Neural progenitor cell (in vitro differentiated cells): ENCODE data around the gene ZNF99. TPM values are rescaled to one million over a fixed set of nuclear protein-coding genes. Genes with fewer than 3 reads are reported as not detected.

Experiments
- DNase-seq: peaks from one replicate; pipeline ENCODE4 v3.0.0-alpha.2; 2016; ENCODE audit warnings: low spot score
- H2AFZ ChIP-seq: fragments of 200-600 bp; sonication (generic); replicated peaks from 2 replicates; pipeline ENCODE4 v1.6.1; 2016; ENCODE audit warnings: antibody characterized with exemption
- H3F3A ChIP-seq: fragments of 200-600 bp; sonication (generic); 2 replicates; pipeline ENCODE4 v1.6.1; 2016; ENCODE audit warnings: antibody characterized with exemption, low read depth
- H3K27ac ChIP-seq: fragments of 200-600 bp; sonication (generic); 2 replicates; pipeline ENCODE4 v1.5.1; 2016; ENCODE audit warnings: mild to moderate bottlenecking
- H3K27me3 ChIP-seq: fragments of 200-600 bp; sonication (generic); 2 replicates; pipeline ENCODE4 v1.6.1; 2016; ENCODE audit warnings: mild to moderate bottlenecking, moderate library complexity
- H3K36me3 ChIP-seq: fragments of 200-600 bp; sonication (generic); 2 replicates; pipeline ENCODE4 v1.5.1; 2016
- H3K4me1 ChIP-seq: fragments of 200-600 bp; sonication (generic); 2 replicates; pipeline ENCODE4 v1.6.1; 2016; ENCODE audit warnings: mixed run types
- H3K4me2 ChIP-seq: fragments of 200-600 bp; sonication (generic); 2 replicates; pipeline ENCODE4 v1.6.1; 2016
- H3K4me3 ChIP-seq: fragments of 200-600 bp; sonication (generic); 2 replicates; pipeline ENCODE4 v1.5.1; 2016
- H3K79me2 ChIP-seq: fragments of 200-600 bp; sonication (generic); 2 replicates; pipeline ENCODE4 v1.6.1; 2016; ENCODE audit warnings: low read depth
- H3K9ac ChIP-seq: fragments of 200-600 bp; sonication (generic); 2 replicates; pipeline ENCODE4 v1.6.1; 2016
- H3K9me3 ChIP-seq: fragments of 200-600 bp; sonication (generic); 2 replicates; pipeline ENCODE4 v1.5.1; 2016; ENCODE audit warnings: low read depth
- H4K20me1 ChIP-seq: fragments of 200-600 bp; sonication (generic); 2 replicates; pipeline ENCODE4 v1.6.1; 2016; ENCODE audit warnings: low read depth
- H3K27ac Mint-ChIP-seq: 3 replicates; pipeline ENCODE4 v1.8.0; 2021; ENCODE audit warnings: mixed read lengths
- H3K27me3 Mint-ChIP-seq: 2 replicates; pipeline ENCODE4 v1.8.0; 2022; ENCODE audit warnings: low read depth, mild to moderate bottlenecking, inconsistent platforms, moderate library complexity, mixed read lengths; ENCODE audit not compliant: insufficient read depth
- H3K36me3 Mint-ChIP-seq: 3 replicates; pipeline ENCODE4 v1.8.0; 2021; ENCODE audit warnings: mixed read lengths
- H3K4me1 Mint-ChIP-seq: 3 replicates; pipeline ENCODE4 v1.8.0; 2021; ENCODE audit warnings: mixed read lengths
- H3K4me3 Mint-ChIP-seq: 3 replicates; pipeline ENCODE4 v1.8.0; 2021; ENCODE audit warnings: mild to moderate bottlenecking, moderate library complexity, mixed read lengths
- H3K9me3 Mint-ChIP-seq: 3 replicates; pipeline ENCODE4 v1.8.0; 2020; ENCODE audit warnings: mixed read lengths
- EZH2 ChIP-seq: fragments of 200-600 bp; sonication (generic); IDR thresholded peaks from 2 replicates; pipeline ENCODE4 v1.6.1; 2017; ENCODE audit warnings: antibody characterized with exemption, mild to moderate bottlenecking, moderate library complexity
- EZH2phosphoT487 ChIP-seq: fragments of 200-600 bp; sonication (generic); IDR thresholded peaks from 2 replicates; pipeline ENCODE4 v1.6.1; 2017; ENCODE audit warnings: antibody characterized with exemption
- total RNA-seq: library from RNA; depleted of rRNA; stranded (reverse); fragments of >200 nt; gene quantifications from 2 replicates; pipeline ENCODE4 v1.2.3, GENCODE V29; 2015; ENCODE audit warnings: low replicate concordance
- TF ChIP-seq, protein P1 (sequence below): fragments of 200-600 bp; sonication (generic); IDR thresholded peaks from 2 replicates; pipeline ENCODE4 v1.5.1; 2017; ENCODE audit warnings: antibody characterized with exemption, mild to moderate bottlenecking

Gene ZNF99
- total RNA-seq = not detected in 2 replicates

GRCh38 chr19:22783651-22784410 is at the start of gene ZNF99:
Gene ZNF99 (minus strand): TSS chr19:22784151. CDS start chr19:22784016, 135 bp downstream.
- no peaks in the 10 kb centered on the region for H4K20me1 ChIP-seq
- Mint-ChIP-seq H3K27me3 (no peaks in the 10 kb centered on the region), H3K36me3 (peaks cover 2% of the 10 kb centered on the region), H3K9me3 (peaks cover 38% of the 10 kb centered on the region), H3K4me3 (no peak within 1 kb of the TSS), H3K27ac (no peak within 1 kb of the TSS), H3K4me1 (no peaks in the 10 kb centered on the region)
- no peak within 1 kb of the TSS for H2AFZ ChIP-seq
- no peaks in the 10 kb centered on the region for H3F3A ChIP-seq
- no peaks in the 10 kb centered on the region for H3K4me1 ChIP-seq
- no peak within 1 kb of the TSS for H3K9ac ChIP-seq
- H3K79me2 ChIP-seq = no peaks in the 10 kb centered on the region
- no peak within 1 kb of the TSS for H3K4me2 ChIP-seq
- H3K36me3 ChIP-seq = no peaks in the 10 kb centered on the region
- H3K9me3 ChIP-seq = peaks cover 22% of the 10 kb centered on the region
- no peak within 1 kb of the TSS for H3K27ac ChIP-seq
- DNase-seq = no peak
- H3K4me3 ChIP-seq = no peak within 1 kb of the TSS
- TF ChIP-seq, protein P1, sequence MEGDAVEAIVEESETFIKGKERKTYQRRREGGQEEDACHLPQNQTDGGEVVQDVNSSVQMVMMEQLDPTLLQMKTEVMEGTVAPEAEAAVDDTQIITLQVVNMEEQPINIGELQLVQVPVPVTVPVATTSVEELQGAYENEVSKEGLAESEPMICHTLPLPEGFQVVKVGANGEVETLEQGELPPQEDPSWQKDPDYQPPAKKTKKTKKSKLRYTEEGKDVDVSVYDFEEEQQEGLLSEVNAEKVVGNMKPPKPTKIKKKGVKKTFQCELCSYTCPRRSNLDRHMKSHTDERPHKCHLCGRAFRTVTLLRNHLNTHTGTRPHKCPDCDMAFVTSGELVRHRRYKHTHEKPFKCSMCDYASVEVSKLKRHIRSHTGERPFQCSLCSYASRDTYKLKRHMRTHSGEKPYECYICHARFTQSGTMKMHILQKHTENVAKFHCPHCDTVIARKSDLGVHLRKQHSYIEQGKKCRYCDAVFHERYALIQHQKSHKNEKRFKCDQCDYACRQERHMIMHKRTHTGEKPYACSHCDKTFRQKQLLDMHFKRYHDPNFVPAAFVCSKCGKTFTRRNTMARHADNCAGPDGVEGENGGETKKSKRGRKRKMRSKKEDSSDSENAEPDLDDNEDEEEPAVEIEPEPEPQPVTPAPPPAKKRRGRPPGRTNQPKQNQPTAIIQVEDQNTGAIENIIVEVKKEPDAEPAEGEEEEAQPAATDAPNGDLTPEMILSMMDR = no peak
- no peak for TF ChIP-seq EZH2
- no peak for TF ChIP-seq EZH2phosphoT487
- no peaks in the 10 kb centered on the region for H3K27me3 ChIP-seq

DNA sequence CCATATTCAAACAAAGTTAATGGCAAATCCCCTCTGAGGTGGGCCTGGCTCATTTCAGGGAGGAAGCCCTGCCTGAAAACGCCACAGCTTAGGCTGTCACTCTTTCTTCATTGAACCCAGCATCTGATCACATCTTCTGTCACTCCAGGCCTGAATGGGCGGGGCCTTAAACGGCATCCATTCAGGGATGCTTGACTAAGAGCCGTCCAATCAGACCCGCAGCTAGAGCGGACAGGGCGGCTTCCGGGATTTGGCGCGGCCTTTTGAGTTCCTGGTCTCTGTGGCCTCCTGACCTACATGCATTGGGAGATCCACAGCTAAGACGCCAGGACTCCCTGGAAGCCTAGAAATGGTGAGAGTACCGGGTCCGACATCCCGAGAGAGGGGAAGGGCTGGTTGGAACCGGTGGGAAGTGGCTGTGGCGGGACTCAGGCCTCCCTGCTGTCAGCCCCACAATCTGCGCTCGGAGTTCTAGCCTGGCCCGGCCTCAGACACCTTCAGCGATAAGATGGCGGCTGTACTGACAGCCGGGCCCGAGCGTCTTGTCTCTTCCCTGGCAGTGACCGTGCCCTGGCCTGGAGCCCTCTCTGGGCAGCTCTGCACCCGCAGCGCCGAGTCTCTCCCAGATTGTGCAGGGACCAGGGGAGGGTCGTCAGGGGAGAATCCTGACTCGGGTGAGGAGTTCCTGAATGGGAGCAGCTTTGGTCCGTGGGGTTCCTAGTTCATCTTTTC is 48.2 kb upstream of the ZNF99 start, which contains the start of gene ZNF723:
Gene ZNF723, plus strand, starts transcription at position 261 of the 732 bp plus-strand sequence. Its CDS starts 89 bp downstream, at position 350.
- H3F3A ChIP-seq = no peaks in the 10 kb centered on the region
- H3K4me3 ChIP-seq = no peak within 1 kb of the TSS
- TF ChIP-seq EZH2phosphoT487 = no peak
- TF ChIP-seq EZH2 = no peak
- TF ChIP-seq, protein P1 = no peak
- no peaks in the 10 kb centered on the region for H3K4me1 Mint-ChIP-seq
- no peaks in the 10 kb centered on the region for H3K79me2 ChIP-seq
- H3K27me3 ChIP-seq = no peaks in the 10 kb centered on the region
- H3K27me3 Mint-ChIP-seq = peaks cover 8% of the 10 kb centered on the region
- no peak within 1 kb of the TSS for H3K27ac Mint-ChIP-seq
- no peak within 1 kb of the TSS for H3K4me2 ChIP-seq
- no peaks in the 10 kb centered on the region for H3K36me3 Mint-ChIP-seq
- no peaks in the 10 kb centered on the region for H3K4me1 ChIP-seq
- H2AFZ ChIP-seq = no peak within 1 kb of the TSS
- DNase-seq = no peak
- H3K27ac ChIP-seq = no peak within 1 kb of the TSS
- peaks cover 44% of the 10 kb centered on the region for H3K9me3 Mint-ChIP-seq
- H3K36me3 ChIP-seq = no peaks in the 10 kb centered on the region
- no peak within 1 kb of the TSS for H3K4me3 Mint-ChIP-seq
- no peak within 1 kb of the TSS for H3K9ac ChIP-seq
- H3K9me3 ChIP-seq = peaks cover 29% of the 10 kb centered on the region
- H4K20me1 ChIP-seq = no peaks in the 10 kb centered on the region

GRCh38 chr19:22831211-22831610 is 47.3 kb upstream of the ZNF99 start:
- H3K4me1 ChIP-seq = no peaks in the 10 kb centered on the region
- no peaks in the 10 kb centered on the region for H3K36me3 ChIP-seq
- Mint-ChIP-seq H3K4me1 (no peaks in the 10 kb centered on the region), H3K27ac (no peak overlapping the region), H3K27me3 (peaks cover 8% of the 10 kb centered on the region), H3K9me3 (peaks cover 41% of the 10 kb centered on the region), H3K36me3 (no peaks in the 10 kb centered on the region), H3K4me3 (no peak overlapping the region)
- no peak for DNase-seq
- no peak overlapping the region for H3K4me3 ChIP-seq
- H4K20me1 ChIP-seq = no peaks in the 10 kb centered on the region
- H3F3A ChIP-seq = no peaks in the 10 kb centered on the region
- H2AFZ ChIP-seq = no peak overlapping the region
- no peak overlapping the region for H3K9ac ChIP-seq
- no peak overlapping the region for H3K4me2 ChIP-seq
- peaks cover 32% of the 10 kb centered on the region for H3K9me3 ChIP-seq
- TF ChIP-seq EZH2phosphoT487 (no peak), EZH2 (no peak)
- TF ChIP-seq, protein P1 = no peak
- no peaks in the 10 kb centered on the region for H3K79me2 ChIP-seq
- H3K27me3 ChIP-seq = no peaks in the 10 kb centered on the region
- H3K27ac ChIP-seq = no peak overlapping the region
